Activated naive CD8-positive, alpha-beta T cell (primary cell): ENCODE measurements around the gene PRRT1B.
A peak's percentile ranks its signal among the peaks of the same experiment; 100 is the strongest.
"Not testable (repeated sequence)": the region's sequence is repeated elsewhere in the genome, so short reads cannot be mapped to it uniquely, and the experiment has no call there.

Experiments used
- H3K27ac Mint-ChIP-seq: one replicate; pipeline ENCODE4 v1.8.0; 2021; ENCODE audit warnings: mixed read lengths
- H3K27me3 Mint-ChIP-seq: one replicate; pipeline ENCODE4 v1.8.0; 2021; ENCODE audit warnings: mixed read lengths
- H3K36me3 Mint-ChIP-seq: one replicate; pipeline ENCODE4 v1.8.0; 2021; ENCODE audit warnings: mixed read lengths
- H3K4me1 Mint-ChIP-seq: one replicate; pipeline ENCODE4 v1.8.0; 2021; ENCODE audit warnings: low read depth, mixed read lengths
- H3K4me3 Mint-ChIP-seq: one replicate; pipeline ENCODE4 v1.8.0; 2021; ENCODE audit warnings: mild to moderate bottlenecking, mixed read lengths
- H3K9me3 Mint-ChIP-seq: one replicate; pipeline ENCODE4 v1.8.0; 2021; ENCODE audit warnings: low read depth, mixed read lengths

Gene PRRT1B

DNA sequence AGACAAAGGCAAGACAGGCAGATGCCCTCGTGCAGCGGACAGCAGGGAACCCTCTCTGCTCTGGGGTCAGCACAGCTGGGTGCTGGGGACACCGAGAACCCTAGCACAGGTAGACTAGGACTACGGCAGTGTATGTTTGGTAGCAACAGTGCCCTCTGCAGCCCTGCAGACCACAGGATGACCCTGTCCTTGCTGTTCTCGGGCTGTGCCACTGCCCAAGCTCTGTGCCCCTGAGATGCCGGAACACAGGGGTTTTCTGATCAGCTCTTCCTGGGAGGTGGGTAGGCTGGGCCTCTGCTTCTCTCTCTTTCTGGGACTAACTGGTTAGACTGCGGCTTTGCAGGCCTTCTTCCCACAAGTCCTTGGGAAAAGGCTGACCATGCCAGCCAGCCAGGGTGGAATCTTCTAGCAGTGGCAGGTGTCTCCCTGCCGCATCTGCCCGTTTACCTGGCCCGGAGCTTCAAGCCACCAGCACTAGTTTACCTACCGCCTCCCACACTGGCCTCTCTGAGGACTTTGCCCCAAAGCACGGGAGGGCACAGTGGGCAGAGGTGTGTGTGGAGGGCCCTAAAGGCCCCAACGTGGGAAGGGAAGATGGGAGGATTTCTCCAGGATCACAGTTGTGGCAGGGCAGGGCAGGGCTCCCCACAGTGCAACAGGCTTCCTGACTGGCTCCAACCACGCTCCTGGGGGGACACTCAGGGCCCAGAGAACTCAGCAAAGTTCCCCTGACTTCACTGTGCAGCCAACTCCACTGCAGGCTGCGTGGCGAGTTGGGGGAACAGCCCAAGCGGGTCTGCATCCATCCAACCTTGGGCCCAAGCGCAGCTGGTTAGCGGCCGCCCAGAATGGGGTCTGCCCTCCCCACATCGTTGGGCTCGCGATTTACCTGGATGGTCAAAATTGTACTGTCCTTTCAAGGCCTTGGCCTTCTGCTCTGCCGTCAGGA, 15.5 kb upstream of the PRRT1B start:
- peak overlapping the region; percentile 75 for H3K27ac Mint-ChIP-seq
- H3K36me3 Mint-ChIP-seq = no peaks in the 10 kb centered on the region
- H3K4me3 Mint-ChIP-seq = peak overlapping the region; percentile 83
- no peaks in the 10 kb centered on the region for H3K9me3 Mint-ChIP-seq
- H3K4me1 Mint-ChIP-seq = peaks cover 21% of the 10 kb centered on the region
- no peaks in the 10 kb centered on the region for H3K27me3 Mint-ChIP-seq

DNA sequence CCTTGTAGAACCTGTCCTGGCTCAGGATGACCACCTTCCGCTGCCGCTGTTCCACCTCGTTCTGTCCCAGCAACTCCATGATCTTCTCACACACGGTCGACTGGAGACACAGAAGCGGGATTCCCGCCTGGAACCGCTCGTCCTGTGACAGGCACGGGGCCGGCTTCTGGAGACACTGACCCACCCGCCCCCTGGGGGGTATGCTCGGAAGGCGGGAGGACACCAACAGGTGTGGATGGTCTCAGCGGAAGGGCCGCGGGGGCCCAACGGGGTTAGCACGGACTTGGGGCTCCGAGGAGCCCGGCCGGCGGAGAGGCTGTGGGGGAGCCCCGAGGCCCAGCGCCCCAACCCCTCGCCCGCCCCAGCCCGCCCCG, 14.8 kb upstream of the PRRT1B start:
- no peaks in the 10 kb centered on the region for H3K9me3 Mint-ChIP-seq
- H3K27ac Mint-ChIP-seq = no peak overlapping the region
- H3K27me3 Mint-ChIP-seq = no peaks in the 10 kb centered on the region
- H3K36me3 Mint-ChIP-seq = no peaks in the 10 kb centered on the region
- H3K4me1 Mint-ChIP-seq = peaks cover 26% of the 10 kb centered on the region
- H3K4me3 Mint-ChIP-seq = peak overlapping the region; percentile 83

DNA sequence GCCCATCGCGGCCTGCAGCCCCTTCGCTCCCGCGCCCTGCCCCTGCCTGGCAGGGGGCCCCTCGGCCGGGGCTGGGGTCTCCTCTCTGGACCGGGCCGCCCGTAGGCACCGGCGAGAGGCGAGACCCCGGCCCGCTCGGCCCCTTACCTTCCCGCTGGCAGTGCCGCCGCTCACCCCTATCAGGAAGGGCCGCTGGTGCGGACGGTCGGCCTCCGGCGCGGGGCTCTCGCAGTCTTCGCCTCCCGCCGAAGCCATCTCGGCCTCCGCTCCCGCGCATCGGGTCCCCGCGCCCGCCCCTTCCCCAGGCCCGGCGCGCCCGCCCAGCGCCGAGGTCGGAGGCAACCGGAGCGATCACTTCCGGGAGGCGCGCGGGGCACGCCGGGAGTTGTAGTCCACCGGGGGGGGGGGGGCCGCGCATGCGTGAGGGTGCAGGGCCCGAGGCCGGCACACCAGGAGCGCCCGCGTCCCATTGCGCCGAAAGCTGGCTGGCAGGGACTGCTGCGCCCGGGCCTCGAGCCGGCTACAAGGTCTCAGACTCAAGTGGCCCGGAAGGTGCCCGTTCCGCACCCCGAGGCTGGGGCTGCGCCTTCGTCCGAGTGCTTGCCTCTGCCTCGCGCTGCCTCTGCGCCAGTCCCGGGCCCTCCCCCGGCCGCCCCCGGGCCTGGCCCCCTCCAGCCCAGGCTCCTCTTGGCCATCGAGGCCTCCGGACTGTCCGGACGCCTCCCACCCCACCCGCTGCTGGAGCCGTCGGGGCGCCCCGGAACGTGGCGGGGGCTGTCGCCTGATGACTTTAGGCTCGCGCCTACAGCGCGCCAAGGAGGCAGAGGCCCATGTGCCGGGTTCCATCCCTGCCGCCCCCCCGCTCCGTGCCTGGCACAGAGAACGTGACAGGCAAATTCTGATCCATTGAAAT, 14.1 kb upstream of the PRRT1B start, which contains the start of gene UCK1:
Gene UCK1, minus strand, starts transcription at position 344 of the 913 bp plus-strand sequence. Its CDS starts 89 bp downstream, at position 255.
- no peaks in the 10 kb centered on the region for H3K9me3 Mint-ChIP-seq
- H3K36me3 Mint-ChIP-seq = no peaks in the 10 kb centered on the region
- H3K4me1 Mint-ChIP-seq = peaks cover 29% of the 10 kb centered on the region
- H3K27ac Mint-ChIP-seq = no peak within 1 kb of the TSS
- H3K27me3 Mint-ChIP-seq = no peaks in the 10 kb centered on the region
- peak within 1 kb of the TSS; percentile 83 for H3K4me3 Mint-ChIP-seq

DNA sequence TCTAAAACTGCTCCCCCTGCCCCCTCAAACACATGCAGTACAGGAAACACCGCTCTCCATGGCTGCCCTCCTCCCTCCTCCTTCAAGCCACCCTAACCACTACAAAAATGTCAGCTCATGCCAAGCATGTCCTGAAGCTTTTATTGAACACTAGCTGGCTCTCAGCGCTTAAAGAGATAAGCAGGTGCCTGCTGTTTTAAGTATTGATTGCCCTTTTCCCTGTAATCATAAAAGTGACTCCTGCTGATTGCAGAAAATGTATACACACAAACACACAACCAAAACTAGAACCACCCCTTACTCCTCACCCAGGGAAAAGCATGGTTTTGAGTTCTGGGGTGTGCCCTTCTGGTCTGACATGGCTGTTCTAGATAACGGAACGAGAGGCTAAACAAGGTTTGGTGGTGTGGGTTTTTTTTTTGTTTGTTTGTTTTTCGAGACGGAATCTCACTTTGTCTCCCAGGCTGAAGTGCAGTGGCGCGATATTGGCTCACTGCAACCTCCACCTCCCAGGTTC, 10.5 kb upstream of the PRRT1B start:
- no peaks in the 10 kb centered on the region for H3K27me3 Mint-ChIP-seq
- peak overlapping the region; percentile 54 for H3K27ac Mint-ChIP-seq
- H3K4me1 Mint-ChIP-seq = peaks cover 36% of the 10 kb centered on the region
- peak overlapping the region; percentile 66 for H3K4me3 Mint-ChIP-seq
- no peaks in the 10 kb centered on the region for H3K36me3 Mint-ChIP-seq
- H3K9me3 Mint-ChIP-seq = no peaks in the 10 kb centered on the region

DNA sequence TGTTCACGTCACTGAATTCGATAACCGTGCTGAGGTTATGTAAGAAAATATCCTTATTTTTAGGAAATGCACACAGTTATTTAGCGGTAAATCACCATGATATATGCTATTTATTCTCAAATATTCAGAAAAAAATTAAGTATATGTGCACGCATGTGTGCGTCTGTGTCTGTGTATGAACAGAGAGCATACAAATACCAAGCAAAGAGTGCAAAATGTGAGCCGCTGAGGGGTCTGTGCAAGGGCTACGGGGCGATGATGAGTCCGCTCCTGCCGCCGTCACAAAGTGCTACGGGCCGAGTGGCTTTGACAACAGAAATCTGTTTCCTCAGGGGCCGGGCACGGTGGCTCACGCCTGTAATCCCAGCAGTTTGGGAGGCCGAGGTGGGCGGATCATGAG, 7.4 kb upstream of the PRRT1B start:
- H3K27ac Mint-ChIP-seq = no peak overlapping the region
- H3K27me3 Mint-ChIP-seq = no peaks in the 10 kb centered on the region
- no peak overlapping the region for H3K4me3 Mint-ChIP-seq
- peaks cover 4% of the 10 kb centered on the region for H3K9me3 Mint-ChIP-seq
- H3K4me1 Mint-ChIP-seq = peaks cover 37% of the 10 kb centered on the region
- H3K36me3 Mint-ChIP-seq = peaks cover 2% of the 10 kb centered on the region

DNA sequence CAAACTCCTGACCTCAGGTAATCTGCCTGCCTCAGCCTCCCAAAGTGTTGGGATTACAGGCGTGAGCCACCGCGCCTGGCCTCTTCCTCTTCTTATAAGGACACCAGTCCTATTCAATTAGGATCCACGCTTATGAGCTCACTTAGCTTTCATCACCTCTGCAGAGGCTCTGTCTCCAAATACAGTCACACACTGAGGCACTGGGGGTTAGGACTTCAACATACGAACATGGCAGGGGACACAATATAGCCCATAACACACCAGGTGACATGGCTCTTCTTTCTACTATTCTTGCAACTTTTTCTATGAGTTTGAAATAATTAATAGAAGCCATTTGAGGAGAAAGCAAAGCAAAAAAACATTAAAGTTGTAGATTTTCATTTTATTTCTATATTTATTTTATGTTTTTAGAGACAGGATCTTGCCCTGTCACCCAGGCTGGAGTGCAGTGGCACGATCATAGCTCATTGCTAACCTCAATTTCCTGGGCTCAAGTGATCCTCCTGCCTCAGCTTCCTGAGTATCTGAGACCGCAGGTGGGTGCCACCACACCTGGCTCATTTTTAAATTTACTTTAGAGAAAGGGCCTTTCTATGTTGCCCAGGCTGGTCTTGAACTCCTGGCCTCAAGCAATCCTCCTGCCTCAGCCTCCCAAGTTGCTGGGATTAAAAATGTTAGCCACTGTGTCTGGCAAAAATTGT, 6.0 kb upstream of the PRRT1B start:
- H3K27me3 Mint-ChIP-seq = no peaks in the 10 kb centered on the region
- H3K36me3 Mint-ChIP-seq = peaks cover 8% of the 10 kb centered on the region
- peaks cover 8% of the 10 kb centered on the region for H3K9me3 Mint-ChIP-seq
- H3K4me3 Mint-ChIP-seq = no peak overlapping the region
- H3K4me1 Mint-ChIP-seq = peaks cover 33% of the 10 kb centered on the region
- no peak overlapping the region for H3K27ac Mint-ChIP-seq

DNA sequence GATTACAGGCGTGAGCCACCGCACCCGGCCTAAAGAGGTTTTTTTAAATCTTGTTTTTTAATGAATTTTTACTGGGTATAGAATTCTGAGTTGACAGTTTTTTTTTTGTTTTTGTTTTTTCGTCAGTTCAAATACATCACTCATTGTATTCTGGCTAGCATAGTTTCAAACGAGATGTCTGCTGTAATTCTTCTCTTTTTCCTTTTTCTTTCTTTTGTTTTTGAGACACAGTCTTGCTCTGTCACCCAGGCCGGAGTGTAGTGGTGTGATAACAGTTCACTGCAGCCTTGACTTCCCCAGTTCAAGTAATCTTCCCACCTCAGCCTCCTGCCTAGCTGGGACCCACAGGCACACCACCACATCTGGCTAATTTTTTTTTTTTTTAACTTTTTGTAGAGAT, 2.2 kb upstream of the PRRT1B start:
- H3K36me3 Mint-ChIP-seq = peaks cover 10% of the 10 kb centered on the region
- H3K9me3 Mint-ChIP-seq = peaks cover 8% of the 10 kb centered on the region
- H3K4me1 Mint-ChIP-seq = peaks cover 26% of the 10 kb centered on the region
- no peak overlapping the region for H3K4me3 Mint-ChIP-seq
- no peak overlapping the region for H3K27ac Mint-ChIP-seq
- peaks cover 11% of the 10 kb centered on the region for H3K27me3 Mint-ChIP-seq

DNA sequence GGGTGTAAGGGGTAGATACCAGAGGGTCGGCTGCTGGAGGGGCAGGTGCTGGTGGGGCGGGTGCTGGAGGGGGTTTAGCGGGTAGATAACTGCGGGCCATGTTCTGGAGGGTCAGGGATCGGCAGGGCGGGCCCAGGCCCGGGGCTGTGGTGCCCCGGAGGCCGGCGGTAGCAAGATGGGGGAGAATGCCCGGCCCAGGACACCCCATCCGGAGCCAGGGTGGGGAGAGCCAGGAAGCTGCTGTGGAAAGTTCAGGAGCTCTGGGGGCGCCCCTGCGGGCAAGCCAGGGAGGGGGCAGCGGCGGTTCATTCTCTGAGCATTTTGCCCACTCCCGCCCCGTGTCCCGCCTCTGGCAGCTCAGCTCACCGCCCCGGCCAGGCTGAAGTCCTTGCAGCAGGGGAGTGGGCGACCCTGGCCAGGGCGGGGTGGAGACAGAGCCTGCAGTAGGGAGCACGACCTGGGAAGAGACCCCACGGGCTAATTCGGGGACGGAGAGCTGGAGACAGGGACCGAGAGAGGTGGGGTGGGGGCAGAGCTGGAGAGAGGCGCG, 538 bp downstream of the PRRT1B start:
- peaks cover 31% of the 10 kb centered on the region for H3K27me3 Mint-ChIP-seq
- H3K4me1 Mint-ChIP-seq = peaks cover 15% of the 10 kb centered on the region
- H3K9me3 Mint-ChIP-seq = peaks cover 8% of the 10 kb centered on the region
- H3K4me3 Mint-ChIP-seq = peak overlapping the region; percentile 57
- peaks cover 11% of the 10 kb centered on the region for H3K36me3 Mint-ChIP-seq
- H3K27ac Mint-ChIP-seq = no peak overlapping the region

DNA sequence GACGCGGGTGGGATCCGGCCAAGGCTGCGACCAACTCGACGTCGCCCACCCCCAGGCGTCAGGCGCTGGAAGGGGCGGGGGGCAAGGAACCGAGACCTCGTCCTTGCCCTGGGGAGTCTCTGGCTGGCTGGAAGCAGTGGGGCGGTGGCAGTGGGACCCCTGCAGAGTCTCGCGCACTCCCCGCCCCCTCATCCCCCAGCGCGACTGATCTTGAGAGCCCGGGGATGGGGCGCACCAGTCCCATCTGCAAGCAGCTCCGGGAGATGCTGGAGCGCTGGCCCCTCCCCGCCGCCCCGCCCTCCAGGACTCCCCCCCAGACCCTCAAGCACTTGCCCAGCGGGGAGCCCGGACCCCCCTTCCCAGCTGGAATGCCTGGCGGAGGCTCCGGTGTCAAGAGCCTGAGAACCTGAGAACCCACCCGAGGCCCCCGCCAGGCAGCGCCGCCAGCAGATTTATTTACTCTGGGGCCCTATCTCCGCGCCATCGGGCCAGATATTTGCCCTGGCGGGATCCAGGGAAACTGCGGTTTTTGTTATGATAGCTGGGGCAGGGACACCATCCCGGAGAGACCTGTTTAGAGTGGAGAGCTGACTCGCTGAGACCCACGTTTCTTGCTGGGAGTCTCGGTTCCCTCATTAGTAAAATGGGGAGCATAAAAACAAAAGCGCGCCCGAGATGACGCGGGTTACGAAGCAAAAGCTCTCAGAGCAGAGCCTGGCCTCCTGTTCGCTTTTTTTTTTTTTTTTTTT, 1.2 kb downstream of the PRRT1B start:
- H3K4me1 Mint-ChIP-seq = peaks cover 15% of the 10 kb centered on the region
- peaks cover 11% of the 10 kb centered on the region for H3K36me3 Mint-ChIP-seq
- peaks cover 8% of the 10 kb centered on the region for H3K9me3 Mint-ChIP-seq
- peak overlapping the region; percentile 80 for H3K4me3 Mint-ChIP-seq
- H3K27ac Mint-ChIP-seq = no peak overlapping the region
- H3K27me3 Mint-ChIP-seq = peaks cover 32% of the 10 kb centered on the region

DNA sequence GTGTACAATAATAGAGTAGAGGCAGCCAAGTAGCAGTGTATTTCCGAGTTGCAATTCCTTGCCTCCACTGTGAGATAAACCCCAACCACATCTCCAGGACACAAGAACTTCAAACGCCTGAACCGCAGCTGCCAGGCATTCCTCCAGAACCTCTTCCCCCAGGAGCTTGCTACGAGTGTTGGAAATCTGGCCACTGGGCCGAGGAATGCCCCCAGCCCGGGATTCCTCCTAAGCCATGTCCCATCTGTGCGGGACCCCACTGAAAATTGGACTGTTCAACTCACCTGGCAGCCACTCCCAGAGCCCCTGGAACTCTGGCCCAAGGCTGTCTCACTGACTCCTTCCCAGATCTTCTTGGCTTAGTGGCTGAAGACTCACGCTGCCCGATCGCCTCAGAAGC, 3.9 kb downstream of the PRRT1B start:
- Mint-ChIP-seq H3K27me3 (peaks cover 40% of the 10 kb centered on the region), H3K4me3 (peak overlapping the region; percentile 2), H3K4me1 (peaks cover 17% of the 10 kb centered on the region)
- not testable (repeated sequence) for H3K27ac Mint-ChIP-seq, H3K9me3 Mint-ChIP-seq, H3K36me3 Mint-ChIP-seq

DNA sequence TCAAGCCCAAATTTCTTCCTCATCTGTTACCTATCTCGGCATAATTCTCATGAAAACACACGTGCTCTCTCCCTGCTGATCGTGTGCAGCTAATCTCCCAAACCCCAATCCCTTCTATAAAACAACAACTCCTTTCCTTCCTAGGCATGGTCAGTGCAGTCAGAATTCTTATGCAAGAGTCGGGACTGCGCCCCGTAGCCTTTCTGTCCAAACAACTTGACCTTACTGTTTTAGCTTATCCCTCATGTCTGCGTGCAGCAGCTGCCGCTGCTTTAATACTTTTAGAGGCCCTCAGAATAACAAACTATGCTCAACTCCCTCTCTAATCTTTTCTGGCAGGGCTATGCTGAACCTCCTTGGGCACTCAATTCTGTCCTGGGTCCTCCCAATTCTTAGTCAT, 5.1 kb downstream of the PRRT1B start:
- H3K4me3 Mint-ChIP-seq, H3K36me3 Mint-ChIP-seq, H3K9me3 Mint-ChIP-seq, H3K27ac Mint-ChIP-seq: not testable (repeated sequence)
- peaks cover 43% of the 10 kb centered on the region for H3K27me3 Mint-ChIP-seq
- H3K4me1 Mint-ChIP-seq = peaks cover 19% of the 10 kb centered on the region

DNA sequence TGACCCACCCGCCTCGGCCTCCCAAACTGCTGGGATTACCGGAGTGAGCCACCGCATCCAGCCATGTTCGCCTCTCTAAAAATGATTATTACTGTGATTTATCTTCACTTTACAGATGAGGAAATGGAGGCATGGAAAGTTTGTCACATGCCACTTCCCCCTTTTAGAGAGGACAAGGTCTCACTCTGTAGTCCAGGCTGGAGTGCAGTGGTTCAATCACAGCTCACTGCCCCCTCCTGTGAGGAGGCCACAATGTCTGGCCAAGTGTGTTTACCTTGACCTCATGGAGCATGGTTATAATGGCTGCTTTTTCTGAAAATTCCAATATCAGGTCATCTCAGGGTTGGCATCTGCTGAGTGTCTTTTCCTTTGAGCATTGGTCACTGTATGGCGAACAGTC, 6.7 kb downstream of the PRRT1B start:
- Mint-ChIP-seq H3K36me3 (peaks cover 5% of the 10 kb centered on the region), H3K4me1 (peaks cover 13% of the 10 kb centered on the region), H3K9me3 (no peaks in the 10 kb centered on the region), H3K27ac (no peak overlapping the region), H3K27me3 (peaks cover 46% of the 10 kb centered on the region), H3K4me3 (no peak overlapping the region)

DNA sequence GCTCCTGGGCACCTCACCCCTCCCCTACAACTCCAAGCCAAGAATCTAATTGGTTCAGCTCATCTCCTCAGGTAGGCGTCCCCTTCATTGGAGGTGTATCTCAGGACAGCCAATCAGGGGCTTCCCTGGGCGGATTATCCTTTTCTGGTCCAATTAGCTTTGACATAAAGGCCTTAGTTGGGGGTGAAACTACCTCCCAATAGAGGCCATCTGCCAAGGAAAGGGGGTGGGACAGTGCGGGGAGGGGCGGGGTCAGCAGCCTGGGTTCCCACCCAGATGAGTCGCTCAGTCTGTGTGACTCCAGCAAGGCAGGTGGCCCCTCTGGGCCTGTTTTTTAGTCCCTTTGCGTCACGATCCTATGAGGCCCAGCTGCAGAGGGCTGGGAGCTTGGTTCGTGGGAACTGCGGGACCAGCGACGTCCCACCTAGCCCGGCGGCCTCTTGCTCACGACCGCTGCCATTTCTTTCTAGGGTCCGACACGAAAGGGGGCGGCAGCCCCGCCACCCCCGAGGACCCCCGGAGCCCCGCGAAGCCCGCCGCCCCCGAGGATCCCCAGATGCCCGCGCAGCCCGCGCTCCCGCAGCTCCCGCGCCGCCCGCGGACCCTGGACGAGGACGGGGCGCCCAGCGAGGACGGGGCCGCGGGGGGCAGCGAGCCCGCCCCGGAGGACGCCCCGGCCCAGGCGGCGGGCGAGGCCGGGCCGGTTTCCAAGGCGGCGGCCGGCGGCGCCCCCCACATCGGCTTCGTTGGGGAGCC, 8.9 kb downstream of the PRRT1B start:
- peaks cover 4% of the 10 kb centered on the region for H3K4me1 Mint-ChIP-seq
- H3K27me3 Mint-ChIP-seq = peaks cover 25% of the 10 kb centered on the region
- no peak overlapping the region for H3K4me3 Mint-ChIP-seq
- H3K27ac Mint-ChIP-seq = no peak overlapping the region
- H3K9me3 Mint-ChIP-seq = no peaks in the 10 kb centered on the region
- H3K36me3 Mint-ChIP-seq = peaks cover 3% of the 10 kb centered on the region
